Cardiac muscle cell (in vitro differentiated cells and primary cell): ENCODE measurements around the gene IL10RA. TPM values are rescaled to one million over a fixed set of nuclear protein-coding genes. Genes with fewer than 3 reads are reported as not detected.
"Not testable (repeated sequence)": the region's sequence is repeated elsewhere in the genome, so short reads cannot be mapped to it uniquely, and the experiment has no call there.

ENCODE experiments used
- DNase-seq, 2 donors: peaks; one replicate each; pipeline versions ENCODE4 v3.0.0 to v3.0.0-alpha.2; 2010 to 2017; ENCODE audit warnings: low read depth in 1 of 2, low spot score in 1 of 2
- H3K27ac ChIP-seq: fragments of 200-600 bp; sonication (generic); 2 replicates; pipeline ENCODE4 v1.5.1; 2016
- H3K27me3 ChIP-seq: fragments of 200-600 bp; sonication (generic); 2 replicates; pipeline ENCODE4 v1.6.0; 2016; ENCODE audit warnings: control low read depth
- H3K36me3 ChIP-seq: fragments of 200-600 bp; sonication (generic); 2 replicates; pipeline ENCODE4 v1.5.1; 2016; ENCODE audit warnings: control low read depth
- H3K4me1 ChIP-seq: fragments of 200-600 bp; sonication (generic); 2 replicates; pipeline ENCODE4 v1.8.1; 2017; ENCODE audit warnings: low read depth, mild to moderate bottlenecking, mixed run types
- H3K4me3 ChIP-seq: fragments of 200-600 bp; sonication (generic); 2 replicates; pipeline ENCODE4 v1.5.1; 2016; ENCODE audit warnings: mild to moderate bottlenecking
- H3K9me3 ChIP-seq: fragments of 200-600 bp; sonication (generic); 2 replicates; pipeline ENCODE4 v1.5.1; 2017; ENCODE audit warnings: low read depth, mild to moderate bottlenecking, control low read depth
- CTCF ChIP-seq: IDR thresholded peaks from 2 replicates; pipeline ENCODE4 v1.5.1; 2012; ENCODE audit warnings: low read depth, mild to moderate bottlenecking, low read length
- polyA plus RNA-seq: library from polyadenylated mRNA; unstranded; fragments of >200 nt; fragmentation: Nextera tagmentation; extraction: Ambion mirVana; gene quantifications from 2 replicates; pipeline ENCODE4 v1.2.1, GENCODE V29; 2016
- total RNA-seq: library from RNA; depleted of rRNA; stranded (reverse); fragments of >200 nt; gene quantifications from 2 replicates; pipeline ENCODE4 v1.2.3, GENCODE V29; 2016

IL10RA gene
- total and polyA plus RNA-seq, 2 experiments from 2014 or later: not detected

DNA sequence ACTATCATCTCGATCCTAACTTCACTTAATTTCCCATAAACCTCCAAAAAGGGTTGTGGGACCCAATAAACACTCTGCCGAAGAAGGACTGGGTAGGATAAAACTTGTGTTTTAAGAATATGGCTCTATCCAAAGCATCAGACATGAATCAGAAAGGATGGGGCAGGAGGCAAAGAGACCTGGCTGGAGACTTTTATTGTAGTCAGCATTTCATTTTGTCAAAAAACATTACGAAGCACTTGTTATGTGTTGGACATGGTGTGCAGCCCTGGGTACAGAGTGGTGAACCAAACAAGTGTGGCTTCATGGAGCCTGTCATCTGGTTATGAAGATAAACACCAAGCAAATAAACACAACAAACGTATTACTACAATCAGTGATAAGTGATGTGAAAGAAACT lies 17.3 kb downstream of the IL10RA start:
- peaks cover 2% of the 10 kb centered on the region for H3K27me3 ChIP-seq
- H3K27ac ChIP-seq: no peak overlapping the region
- no peak for DNase-seq
- H3K9me3 ChIP-seq: no peaks in the 10 kb centered on the region
- TF ChIP-seq CTCF: no peak
- H3K36me3 ChIP-seq: no peaks in the 10 kb centered on the region
- peaks cover 4% of the 10 kb centered on the region for H3K4me1 ChIP-seq
- no peak overlapping the region for H3K4me3 ChIP-seq

GRCh38 chr11:118004543-118005223 lies 18.5 kb downstream of the IL10RA start:
- Histone ChIP-seq H3K36me3 (no peaks in the 10 kb centered on the region), H3K27me3 (peaks cover 2% of the 10 kb centered on the region), H3K4me1 (peaks cover 4% of the 10 kb centered on the region), H3K9me3 (no peaks in the 10 kb centered on the region), H3K27ac (no peak overlapping the region), H3K4me3 (no peak overlapping the region)
- DNase-seq: no peak
- no peak for TF ChIP-seq CTCF

DNA sequence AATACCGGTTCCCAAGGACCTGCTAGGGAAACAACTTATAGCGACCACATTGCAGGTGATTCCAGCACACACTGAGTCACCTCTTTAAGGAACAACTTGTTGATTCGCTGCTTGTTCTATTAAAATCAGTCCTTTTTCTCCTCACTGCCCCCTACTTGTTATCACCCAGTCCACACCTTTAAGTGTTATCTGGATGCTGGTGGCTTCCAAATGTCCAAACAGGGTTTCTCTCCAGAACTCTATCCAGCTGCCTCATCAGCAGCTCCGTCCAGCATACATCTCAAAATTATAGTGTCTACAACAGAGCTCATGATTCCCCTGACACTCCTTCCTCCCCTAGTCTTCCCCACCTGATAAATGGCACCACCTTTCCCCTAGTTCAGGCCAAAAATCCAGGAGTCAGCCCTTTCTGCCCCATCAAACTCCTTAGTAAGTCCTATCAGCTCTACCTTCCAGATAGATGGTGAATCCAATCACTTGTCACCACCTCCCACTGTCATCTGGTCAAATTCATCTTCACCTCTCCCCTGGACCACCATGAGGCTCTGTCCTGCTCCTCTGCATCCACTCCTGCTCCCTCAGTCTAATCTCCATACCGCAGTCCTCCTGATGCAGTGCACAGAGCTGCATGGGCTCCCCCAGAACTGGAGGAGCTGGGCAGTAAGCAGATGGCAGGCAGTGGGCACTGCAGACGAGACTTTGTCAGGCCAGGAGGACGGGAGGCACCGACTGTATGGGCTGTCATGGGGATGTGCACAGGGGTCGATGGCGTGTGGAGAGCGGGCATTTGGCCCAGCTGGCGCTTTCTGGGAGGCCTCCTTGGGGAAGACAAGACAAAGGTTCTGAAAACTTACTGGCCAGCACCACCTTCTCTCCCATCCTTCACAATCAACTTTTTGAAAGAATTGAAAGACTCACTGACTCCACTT lies 19.3 kb downstream of the IL10RA start:
- DNase-seq: no peak
- no peaks in the 10 kb centered on the region for H3K36me3 ChIP-seq
- no peak for TF ChIP-seq CTCF
- H3K27ac ChIP-seq: no peak overlapping the region
- peaks cover 4% of the 10 kb centered on the region for H3K4me1 ChIP-seq
- H3K4me3 ChIP-seq: no peak overlapping the region
- peaks cover 2% of the 10 kb centered on the region for H3K27me3 ChIP-seq
- no peaks in the 10 kb centered on the region for H3K9me3 ChIP-seq

- Histone ChIP-seq H3K36me3 (no peaks in the 10 kb centered on the region), H3K27me3 (peaks cover 2% of the 10 kb centered on the region), H3K27ac (no peak overlapping the region), H3K9me3 (no peaks in the 10 kb centered on the region), H3K4me1 (peaks cover 4% of the 10 kb centered on the region), H3K4me3 (no peak overlapping the region)
- DNase-seq: peak in 1 of 2 donors; percentile 28
- TF ChIP-seq CTCF: no peak
These were observed 19.9 kb downstream of the IL10RA start for GRCh38 chr11:118006153-118006534.

GRCh38 chr11:118007040-118007439 lies 20.8 kb downstream of the IL10RA start:
- TF ChIP-seq CTCF: no peak
- no peak overlapping the region for H3K4me3 ChIP-seq
- peaks cover 4% of the 10 kb centered on the region for H3K4me1 ChIP-seq
- no peak for DNase-seq
- H3K9me3 ChIP-seq: no peaks in the 10 kb centered on the region
- H3K27me3 ChIP-seq: peaks cover 2% of the 10 kb centered on the region
- no peak overlapping the region for H3K27ac ChIP-seq
- no peaks in the 10 kb centered on the region for H3K36me3 ChIP-seq

GRCh38 chr11:118007563-118008270 lies 21.5 kb downstream of the IL10RA start:
- H3K36me3 ChIP-seq, H3K27ac ChIP-seq, H3K27me3 ChIP-seq, H3K9me3 ChIP-seq, H3K4me3 ChIP-seq, H3K4me1 ChIP-seq: not testable (repeated sequence)
- DNase-seq: peak in 1 of 2 donors; percentile 39
